ENCODE results near the gene CLIC4.

The CLIC4 gene

GRCh38 chr1:24826510-24826909 lies 81.3 kb downstream of the CLIC4 start:
- Histone ChIP-seq H4K20me1 (ENCODE audit: insufficient read depth, low read length) (peaks cover 7% of the 10 kb centered on the region; the same call in 1 of the 2 replicates), H3K9me3 (ENCODE audit: insufficient read depth, low read length) (no peaks in the 10 kb centered on the region), H3K9ac (ENCODE audit: low read length) (no peak overlapping the region), H2AFZ (ENCODE audit: low read depth, low read length) (no peak overlapping the region), H3K4me1 (ENCODE audit: low read length) (no peaks in the 10 kb centered on the region), H3K4me3 (ENCODE audit: low read length) (no peak overlapping the region), H3K79me2 (ENCODE audit: low read length) (no peaks in the 10 kb centered on the region), H3K27me3 (ENCODE audit: low read depth, low read length) (no peaks in the 10 kb centered on the region), H3K27ac (ENCODE audit: low read length) (no peak overlapping the region), H3K36me3 (replicated peaks; ENCODE audit: low read depth, low read length) (peaks cover 3% of the 10 kb centered on the region), H3K4me2 (ENCODE audit: low read length) (no peak overlapping the region)
- TF ChIP-seq EZH2phosphoT487 (IDR thresholded peaks at IDR 0.05; ENCODE audit: low read depth): no peak
- TF ChIP-seq, protein P1, sequence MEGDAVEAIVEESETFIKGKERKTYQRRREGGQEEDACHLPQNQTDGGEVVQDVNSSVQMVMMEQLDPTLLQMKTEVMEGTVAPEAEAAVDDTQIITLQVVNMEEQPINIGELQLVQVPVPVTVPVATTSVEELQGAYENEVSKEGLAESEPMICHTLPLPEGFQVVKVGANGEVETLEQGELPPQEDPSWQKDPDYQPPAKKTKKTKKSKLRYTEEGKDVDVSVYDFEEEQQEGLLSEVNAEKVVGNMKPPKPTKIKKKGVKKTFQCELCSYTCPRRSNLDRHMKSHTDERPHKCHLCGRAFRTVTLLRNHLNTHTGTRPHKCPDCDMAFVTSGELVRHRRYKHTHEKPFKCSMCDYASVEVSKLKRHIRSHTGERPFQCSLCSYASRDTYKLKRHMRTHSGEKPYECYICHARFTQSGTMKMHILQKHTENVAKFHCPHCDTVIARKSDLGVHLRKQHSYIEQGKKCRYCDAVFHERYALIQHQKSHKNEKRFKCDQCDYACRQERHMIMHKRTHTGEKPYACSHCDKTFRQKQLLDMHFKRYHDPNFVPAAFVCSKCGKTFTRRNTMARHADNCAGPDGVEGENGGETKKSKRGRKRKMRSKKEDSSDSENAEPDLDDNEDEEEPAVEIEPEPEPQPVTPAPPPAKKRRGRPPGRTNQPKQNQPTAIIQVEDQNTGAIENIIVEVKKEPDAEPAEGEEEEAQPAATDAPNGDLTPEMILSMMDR (IDR thresholded peaks at IDR 0.05; ENCODE audit: low read depth, low read length): no peak

DNA sequence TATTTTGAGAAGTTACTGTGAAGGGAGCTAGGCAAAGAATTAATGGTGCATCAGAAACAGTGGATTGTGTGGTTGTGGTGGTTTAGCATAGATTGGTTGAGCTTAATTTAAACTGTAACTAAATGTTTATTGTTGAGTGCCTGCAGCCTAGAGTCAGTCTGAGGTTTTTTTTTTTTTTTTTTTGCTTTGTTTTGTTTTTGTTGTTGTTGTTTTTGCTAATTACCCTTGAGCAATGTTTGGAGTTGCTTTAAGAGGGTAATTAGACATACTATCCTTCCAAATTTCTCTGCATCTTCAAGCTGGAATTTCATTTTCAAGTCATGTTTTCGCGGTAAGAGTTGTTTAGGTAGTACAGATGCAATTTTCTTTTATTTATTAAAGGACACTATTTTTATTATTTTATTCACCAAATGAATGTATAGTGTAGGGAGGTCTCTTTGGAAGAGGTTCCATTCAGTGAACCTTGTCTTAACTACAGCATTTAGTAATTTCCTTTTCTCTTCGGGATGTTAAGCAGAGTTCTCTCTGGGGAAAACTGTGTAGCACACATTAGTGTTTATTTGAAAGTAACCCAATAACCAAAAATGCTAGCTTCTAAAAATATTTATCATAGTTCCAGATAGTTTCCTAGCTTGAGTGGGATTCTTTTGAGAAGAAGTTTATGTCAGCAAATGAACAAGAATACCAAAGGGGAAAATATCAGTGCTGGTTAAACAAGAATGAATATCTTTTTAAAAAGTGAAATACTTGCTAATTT lies 82.3 kb downstream of the CLIC4 start:
- H3K4me2 ChIP-seq (ENCODE audit: low read length): no peak overlapping the region
- H3K27me3 ChIP-seq (ENCODE audit: low read depth, low read length): no peaks in the 10 kb centered on the region
- H4K20me1 ChIP-seq (ENCODE audit: insufficient read depth, low read length): peaks cover 7% of the 10 kb centered on the region; the same call in 1 of the 2 replicates
- no peaks in the 10 kb centered on the region for H3K79me2 ChIP-seq (ENCODE audit: low read length)
- H3K4me3 ChIP-seq (ENCODE audit: low read length): no peak overlapping the region
- H3K4me1 ChIP-seq (ENCODE audit: low read length): no peaks in the 10 kb centered on the region
- H2AFZ ChIP-seq (ENCODE audit: low read depth, low read length): no peak overlapping the region
- TF ChIP-seq EZH2phosphoT487 (IDR thresholded peaks at IDR 0.05; ENCODE audit: low read depth): no peak
- TF ChIP-seq, protein P1 (IDR thresholded peaks at IDR 0.05; ENCODE audit: low read depth, low read length): no peak
- no peak overlapping the region for H3K9ac ChIP-seq (ENCODE audit: low read length)
- H3K9me3 ChIP-seq (ENCODE audit: insufficient read depth, low read length): no peaks in the 10 kb centered on the region
- no peak overlapping the region for H3K27ac ChIP-seq (ENCODE audit: low read length)
- H3K36me3 ChIP-seq (replicated peaks; ENCODE audit: low read depth, low read length): peaks cover 3% of the 10 kb centered on the region

DNA sequence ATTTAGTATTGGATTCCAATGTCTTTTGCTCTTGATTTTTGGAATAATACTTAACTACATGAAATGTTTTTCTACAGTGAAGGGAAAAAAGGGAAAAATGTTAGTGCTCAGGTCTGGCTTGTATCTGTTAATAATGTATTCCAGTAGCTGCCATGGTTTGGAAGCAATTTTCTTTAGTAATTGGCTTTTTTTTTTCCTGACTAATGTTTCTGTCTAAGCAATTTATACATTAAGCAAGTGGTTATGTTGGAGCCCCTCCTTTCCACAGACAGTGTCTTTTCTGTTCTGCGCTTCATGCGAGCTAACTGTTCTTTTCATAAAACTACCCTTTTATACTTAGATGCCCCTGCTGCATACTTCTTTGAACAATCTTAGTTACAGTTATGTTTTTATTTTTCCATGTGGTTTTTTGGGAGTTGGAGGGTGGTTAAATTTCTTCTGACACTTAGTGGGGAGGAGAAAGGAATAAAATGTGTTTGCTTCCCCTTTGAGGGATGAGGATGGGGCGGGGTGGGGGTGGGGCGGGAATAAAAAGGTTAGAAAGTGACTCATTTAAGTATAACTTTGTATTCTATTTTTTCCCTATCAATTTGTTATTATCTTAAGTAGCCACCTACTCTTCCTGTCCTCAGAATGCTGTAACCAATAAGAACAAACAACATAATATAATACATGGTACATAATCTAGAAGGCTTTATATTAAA lies 83.1 kb downstream of the CLIC4 start:
- H3K4me3 ChIP-seq (ENCODE audit: low read length): no peak overlapping the region
- no peaks in the 10 kb centered on the region for H3K4me1 ChIP-seq (ENCODE audit: low read length)
- no peaks in the 10 kb centered on the region for H3K27me3 ChIP-seq (ENCODE audit: low read depth, low read length)
- TF ChIP-seq, protein P1 (IDR thresholded peaks at IDR 0.05; ENCODE audit: low read depth, low read length): no peak
- no peak for TF ChIP-seq EZH2phosphoT487 (IDR thresholded peaks at IDR 0.05; ENCODE audit: low read depth)
- no peak overlapping the region for H3K4me2 ChIP-seq (ENCODE audit: low read length)
- no peaks in the 10 kb centered on the region for H3K79me2 ChIP-seq (ENCODE audit: low read length)
- H3K27ac ChIP-seq (ENCODE audit: low read length): no peak overlapping the region
- H3K9me3 ChIP-seq (ENCODE audit: insufficient read depth, low read length): no peaks in the 10 kb centered on the region
- no peak overlapping the region for H2AFZ ChIP-seq (ENCODE audit: low read depth, low read length)
- peaks cover 7% of the 10 kb centered on the region; the same call in 1 of the 2 replicates for H4K20me1 ChIP-seq (ENCODE audit: insufficient read depth, low read length)
- H3K36me3 ChIP-seq (replicated peaks; ENCODE audit: low read depth, low read length): peaks cover 3% of the 10 kb centered on the region
- H3K9ac ChIP-seq (ENCODE audit: low read length): no peak overlapping the region

DNA sequence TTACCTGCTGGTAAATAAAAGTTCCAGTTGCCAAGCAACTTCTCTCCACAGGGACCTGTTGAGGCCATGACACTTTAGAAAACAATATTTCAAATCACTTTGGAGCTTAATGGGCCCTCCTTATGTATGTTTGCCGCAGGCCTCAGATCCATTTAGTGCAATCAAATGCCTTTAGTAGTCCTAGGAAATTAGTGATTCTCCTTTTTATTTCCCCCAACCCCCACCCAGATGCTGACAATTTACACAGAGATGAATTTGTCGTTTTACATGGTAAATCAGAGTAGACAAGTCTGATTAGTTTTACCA lies 83.6 kb downstream of the CLIC4 start:
- Histone ChIP-seq H3K4me2 (ENCODE audit: low read length) (no peak overlapping the region), H3K9ac (ENCODE audit: low read length) (no peak overlapping the region), H3K27ac (ENCODE audit: low read length) (no peak overlapping the region), H2AFZ (ENCODE audit: low read depth, low read length) (no peak overlapping the region), H4K20me1 (ENCODE audit: insufficient read depth, low read length) (peaks cover 7% of the 10 kb centered on the region; the same call in 1 of the 2 replicates), H3K79me2 (ENCODE audit: low read length) (no peaks in the 10 kb centered on the region), H3K27me3 (ENCODE audit: low read depth, low read length) (no peaks in the 10 kb centered on the region), H3K4me1 (ENCODE audit: low read length) (no peaks in the 10 kb centered on the region), H3K9me3 (ENCODE audit: insufficient read depth, low read length) (no peaks in the 10 kb centered on the region), H3K36me3 (replicated peaks; ENCODE audit: low read depth, low read length) (peaks cover 3% of the 10 kb centered on the region), H3K4me3 (ENCODE audit: low read length) (no peak overlapping the region)
- TF ChIP-seq EZH2phosphoT487 (IDR thresholded peaks at IDR 0.05; ENCODE audit: low read depth): no peak
- TF ChIP-seq, protein P1 (IDR thresholded peaks at IDR 0.05; ENCODE audit: low read depth, low read length): no peak

All from OCI-LY3 (cell line).